Activated naive CD8-positive, alpha-beta T cell treated with anti-CD3 and anti-CD28 coated beads, Interleukin-2, amount 10 ng/mL, durations not matched to agents 7 days and 5 days (primary cell): ENCODE measurements around the gene SEC14L1. TPM values are rescaled to one million over a fixed set of nuclear protein-coding genes. Genes with fewer than 3 reads are reported as not detected.

Source experiments
- ATAC-seq: fragments of 150-1000 bp; cut with Tn5 transposase; one replicate; pipeline ENCODE4 v1.10.0; 2021; ENCODE audit warnings: low read depth, moderate library complexity
- POLR2A ChIA-PET: fragments of 350-600 bp; sonication (Branson Sonifier 250); formaldehyde crosslinking; loops from one replicate; lab custom pipeline; 2021; ENCODE audit warnings: antibody characterized with exemption; lab: Charles Lee
- DNase-seq: peaks from one replicate; pipeline ENCODE4 v3.0.0; 2021
- H3K27ac Mint-ChIP-seq: one replicate; pipeline ENCODE4 v1.8.0; 2022; ENCODE audit warnings: mild to moderate bottlenecking, mixed read lengths
- H3K27me3 Mint-ChIP-seq: one replicate; pipeline ENCODE4 v1.8.0; 2022; ENCODE audit warnings: mild to moderate bottlenecking, moderate library complexity, mixed read lengths
- H3K36me3 Mint-ChIP-seq: one replicate; pipeline ENCODE4 v1.8.0; 2021; ENCODE audit warnings: mild to moderate bottlenecking, mixed read lengths
- H3K4me1 Mint-ChIP-seq: one replicate; pipeline ENCODE4 v1.8.0; 2021; ENCODE audit warnings: mixed read lengths
- H3K4me3 Mint-ChIP-seq: one replicate; pipeline ENCODE4 v1.8.0; 2022; ENCODE audit warnings: mild to moderate bottlenecking, moderate library complexity, mixed read lengths
- H3K9me3 Mint-ChIP-seq: one replicate; pipeline ENCODE4 v1.8.0; 2021; ENCODE audit warnings: mixed read lengths
- total RNA-seq, 2 experiments: library from RNA; stranded (reverse); gene quantifications; one replicate each; pipeline ENCODE4 v1.2.3, GENCODE V29; 2021

SEC14L1 gene
- total RNA-seq, 2 experiments from 2014 or later: 74.6 to 77.5 TPM

GRCh38 chr17:77227461-77228240, 86.9 kb downstream of the SEC14L1 start:
- Mint-ChIP-seq H3K4me3 (no peak overlapping the region), H3K9me3 (peaks cover 7% of the 10 kb centered on the region), H3K27me3 (peaks cover 1% of the 10 kb centered on the region), H3K27ac (no peak overlapping the region), H3K4me1 (no peaks in the 10 kb centered on the region), H3K36me3 (peaks cover 9% of the 10 kb centered on the region)
- ATAC-seq: no peak
- DNase-seq: no peak
- POLR2A ChIA-PET: no interaction called here

- Mint-ChIP-seq H3K27me3 (peaks cover 1% of the 10 kb centered on the region), H3K27ac (no peak overlapping the region), H3K9me3 (peaks cover 7% of the 10 kb centered on the region), H3K36me3 (peaks cover 9% of the 10 kb centered on the region), H3K4me3 (no peak overlapping the region), H3K4me1 (no peaks in the 10 kb centered on the region)
- no peak for ATAC-seq
- POLR2A ChIA-PET: interaction anchor here (0.6 kb wide), 1 partner anchor 609 kb away, joined by 5 read pairs; no protein-coding TSS in a partner anchor
- no peak for DNase-seq
Measured at GRCh38 chr17:77228241-77228752, 87.5 kb downstream of the SEC14L1 start.

GRCh38 chr17:77228816-77229215, 88.0 kb downstream of the SEC14L1 start:
- POLR2A ChIA-PET: interaction anchor here (0.6 kb wide), 1 partner anchor 609 kb away, joined by 5 read pairs; no protein-coding TSS in a partner anchor
- Mint-ChIP-seq H3K4me3 (no peak overlapping the region), H3K27me3 (peaks cover 1% of the 10 kb centered on the region), H3K27ac (no peak overlapping the region), H3K4me1 (peaks cover 2% of the 10 kb centered on the region), H3K9me3 (peaks cover 7% of the 10 kb centered on the region), H3K36me3 (peaks cover 8% of the 10 kb centered on the region)
- ATAC-seq (no peak), DNase-seq (no peak)

- POLR2A ChIA-PET: no interaction called here
- DNase-seq: no peak
- no peak overlapping the region for H3K27ac Mint-ChIP-seq
Measured at GRCh38 chr17:77229786-77230435, 89.1 kb downstream of the SEC14L1 start.

GRCh38 chr17:77230436-77230830, 89.7 kb downstream of the SEC14L1 start:
- no peaks in the 10 kb centered on the region for H3K9me3 Mint-ChIP-seq
- peaks cover 1% of the 10 kb centered on the region for H3K27me3 Mint-ChIP-seq
- peaks cover 16% of the 10 kb centered on the region for H3K4me1 Mint-ChIP-seq
- no peak overlapping the region for H3K27ac Mint-ChIP-seq
- H3K4me3 Mint-ChIP-seq: no peak overlapping the region
- ATAC-seq (no peak), DNase-seq (no peak)
- peaks cover 2% of the 10 kb centered on the region for H3K36me3 Mint-ChIP-seq
- POLR2A ChIA-PET: no interaction called here

More at GRCh38 chr17:77229786-77230435, 89.1 kb downstream of the SEC14L1 start:
- Mint-ChIP-seq H3K36me3 (peaks cover 5% of the 10 kb centered on the region), H3K27me3 (peaks cover 1% of the 10 kb centered on the region), H3K9me3 (peaks cover 3% of the 10 kb centered on the region), H3K4me3 (no peak overlapping the region), H3K4me1 (peaks cover 11% of the 10 kb centered on the region)
- no peak for ATAC-seq

GRCh38 chr17:77231076-77231871, 90.5 kb downstream of the SEC14L1 start:
- no peak overlapping the region for H3K4me3 Mint-ChIP-seq

GRCh38 chr17:77233127-77233526, 92.4 kb downstream of the SEC14L1 start:
- H3K27ac Mint-ChIP-seq: peak overlapping the region; percentile 12
- H3K36me3 Mint-ChIP-seq: peaks cover 2% of the 10 kb centered on the region
- H3K9me3 Mint-ChIP-seq: no peaks in the 10 kb centered on the region
- no peak overlapping the region for H3K4me3 Mint-ChIP-seq
- DNase-seq (no peak), ATAC-seq (no peak)
- POLR2A ChIA-PET: no interaction called here
- H3K27me3 Mint-ChIP-seq: no peaks in the 10 kb centered on the region
- H3K4me1 Mint-ChIP-seq: peaks cover 24% of the 10 kb centered on the region

More at GRCh38 chr17:77231076-77231871, 90.5 kb downstream of the SEC14L1 start:
- peaks cover 21% of the 10 kb centered on the region for H3K4me1 Mint-ChIP-seq
- POLR2A ChIA-PET: no interaction called here
- ATAC-seq (no peak), DNase-seq (no peak)
- H3K27ac Mint-ChIP-seq: no peak overlapping the region
- H3K36me3 Mint-ChIP-seq: peaks cover 2% of the 10 kb centered on the region
- no peaks in the 10 kb centered on the region for H3K9me3 Mint-ChIP-seq
- H3K27me3 Mint-ChIP-seq: peaks cover 1% of the 10 kb centered on the region

GRCh38 chr17:77233635-77234334, 93.0 kb downstream of the SEC14L1 start:
- Mint-ChIP-seq H3K27me3 (no peaks in the 10 kb centered on the region), H3K4me3 (no peak overlapping the region), H3K36me3 (peaks cover 2% of the 10 kb centered on the region), H3K9me3 (no peaks in the 10 kb centered on the region), H3K4me1 (peaks cover 24% of the 10 kb centered on the region), H3K27ac (peak overlapping the region; percentile 34)
- no peak for ATAC-seq
- DNase-seq: no peak
- POLR2A ChIA-PET: interaction anchor here (1.2 to 2.3 kb wide), 2 partner anchors 93 to 145 kb away, joined by 5 to 8 read pairs; partner anchors contain the start of gene SEC14L1

GRCh38 chr17:77234695-77235094, 93.9 kb downstream of the SEC14L1 start:
- Mint-ChIP-seq H3K4me3 (peak overlapping the region; percentile 81), H3K36me3 (peaks cover 2% of the 10 kb centered on the region)
- POLR2A ChIA-PET: interaction anchor here (0.6 to 2.3 kb wide), 6 partner anchors 46 to 149 kb away, joined by 3 to 9 read pairs (median 4); partner anchors contain the start of gene SEC14L1

GRCh38 chr17:77235370-77235941, 94.7 kb downstream of the SEC14L1 start:
- Mint-ChIP-seq H3K9me3 (no peaks in the 10 kb centered on the region), H3K27me3 (no peaks in the 10 kb centered on the region), H3K4me3 (peak overlapping the region; percentile 81), H3K27ac (peak overlapping the region; percentile 88), H3K36me3 (peaks cover 2% of the 10 kb centered on the region), H3K4me1 (peaks cover 24% of the 10 kb centered on the region)
- POLR2A ChIA-PET: interaction anchor here (0.7 to 2.3 kb wide), 10 partner anchors 14 to 149 kb away, joined by 3 to 9 read pairs (median 3); no protein-coding TSS in a partner anchor
- ATAC-seq: peak; percentile 78
- DNase-seq: peak; percentile 54

More at GRCh38 chr17:77234695-77235094, 93.9 kb downstream of the SEC14L1 start:
- H3K9me3 Mint-ChIP-seq: no peaks in the 10 kb centered on the region
- H3K27me3 Mint-ChIP-seq: no peaks in the 10 kb centered on the region
- H3K4me1 Mint-ChIP-seq: peaks cover 24% of the 10 kb centered on the region
- DNase-seq: no peak
- ATAC-seq: no peak
- H3K27ac Mint-ChIP-seq: peak overlapping the region; percentile 88

- Mint-ChIP-seq H3K4me1 (peaks cover 24% of the 10 kb centered on the region), H3K9me3 (no peaks in the 10 kb centered on the region), H3K27ac (no peak overlapping the region), H3K36me3 (peaks cover 2% of the 10 kb centered on the region), H3K4me3 (no peak overlapping the region), H3K27me3 (no peaks in the 10 kb centered on the region)
- ATAC-seq (no peak), DNase-seq (no peak)
- POLR2A ChIA-PET: no interaction called here
Measured at GRCh38 chr17:77237232-77238008, 96.7 kb downstream of the SEC14L1 start.
